Fibroblast of skin of abdomen (primary cell): ENCODE measurements around the gene TMEM185A.
"Not testable (repeated sequence)": the region's sequence is repeated elsewhere in the genome, so short reads cannot be mapped to it uniquely, and the experiment has no call there.

Source experiments
- DNase-seq: peaks from one replicate; pipeline ENCODE4 v3.0.0-alpha.2; 2013

TMEM185A gene

DNA sequence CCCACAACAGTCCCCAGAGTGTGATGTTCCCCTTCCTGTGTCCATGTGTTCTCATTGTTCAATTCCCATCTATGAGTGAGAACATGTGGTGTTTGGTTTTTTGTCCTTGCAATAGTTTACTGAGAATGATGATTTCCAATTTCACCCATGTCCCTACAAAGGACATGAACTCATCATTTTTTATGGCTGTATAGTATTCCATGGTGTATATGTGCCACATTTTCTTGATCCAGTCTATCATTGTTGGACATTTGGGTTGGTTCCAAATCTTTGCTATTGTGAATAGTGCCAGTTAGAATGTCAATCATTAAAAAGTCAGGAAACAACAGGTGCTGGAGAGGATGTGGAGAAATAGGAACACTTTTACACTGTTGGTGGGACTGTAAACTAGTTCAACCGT is 11.9 kb downstream of the TMEM185A start:
- not testable (repeated sequence) for DNase-seq

DNA sequence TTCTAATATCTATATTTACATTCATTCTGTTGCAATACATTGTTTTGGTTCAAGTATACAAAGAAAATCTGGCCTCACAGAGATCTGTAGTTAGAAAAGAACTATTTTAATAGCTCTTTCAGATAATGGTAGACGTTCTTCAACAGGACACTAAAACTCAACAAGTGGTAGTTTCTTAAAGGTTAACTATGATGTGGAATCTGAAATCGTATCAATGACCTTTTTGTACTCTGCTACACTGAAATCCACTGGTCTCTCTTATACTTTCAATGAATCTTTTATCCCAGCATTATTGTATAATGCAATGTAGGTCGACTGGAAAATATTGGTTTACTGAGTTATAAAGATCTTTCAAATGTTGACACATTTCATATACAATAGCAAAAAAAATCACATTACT is 12.7 kb downstream of the TMEM185A start:
- DNase-seq = no peak

- DNase-seq = no peak
Observed at GRCh38 chrX:149611623-149612175, 19.9 kb downstream of the TMEM185A start.

DNA sequence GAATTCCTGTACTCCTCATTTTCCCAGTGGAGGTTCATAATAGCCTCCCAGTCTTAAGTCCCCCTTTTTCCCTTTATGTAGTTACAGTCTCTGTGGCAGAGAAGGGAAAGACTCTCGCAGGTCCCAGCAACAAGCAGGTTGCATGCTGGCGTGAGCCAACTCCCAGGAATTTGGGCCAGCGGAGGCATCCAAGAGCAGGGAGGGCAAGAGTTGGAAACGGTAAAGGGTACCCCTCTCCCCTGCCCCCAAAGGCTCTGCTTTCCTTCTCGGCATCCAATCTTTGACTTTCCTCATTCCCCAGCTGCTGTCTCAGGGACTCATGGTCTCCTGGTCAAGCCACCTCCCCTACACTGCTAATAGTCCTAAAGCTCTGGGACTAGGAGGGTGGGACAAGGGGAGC is 21.1 kb downstream of the TMEM185A start:
- DNase-seq = no peak

DNA sequence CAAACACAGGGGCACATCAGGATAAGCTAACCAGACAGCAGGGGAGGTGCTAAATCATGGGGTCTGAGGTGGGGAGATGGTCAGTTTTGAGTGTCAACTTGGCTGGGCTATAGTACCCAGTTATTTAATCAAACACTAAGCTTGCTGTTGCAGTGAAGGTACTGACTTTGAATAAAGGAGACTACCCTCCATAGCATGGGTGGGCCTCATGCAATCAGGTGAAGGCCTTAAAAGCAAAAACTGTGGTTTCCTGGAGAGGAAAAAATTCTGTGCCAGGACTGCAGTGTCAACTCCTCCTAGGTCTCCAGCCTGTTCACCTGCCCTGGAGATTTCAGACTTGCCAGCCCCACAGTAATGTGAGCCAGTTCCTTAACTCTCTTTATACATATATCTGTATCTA is 23.9 kb downstream of the TMEM185A start:
- DNase-seq = no peak

- DNase-seq = not testable (repeated sequence)
Observed at GRCh38 chrX:149605248-149605885, 26.2 kb downstream of the TMEM185A start.

DNA sequence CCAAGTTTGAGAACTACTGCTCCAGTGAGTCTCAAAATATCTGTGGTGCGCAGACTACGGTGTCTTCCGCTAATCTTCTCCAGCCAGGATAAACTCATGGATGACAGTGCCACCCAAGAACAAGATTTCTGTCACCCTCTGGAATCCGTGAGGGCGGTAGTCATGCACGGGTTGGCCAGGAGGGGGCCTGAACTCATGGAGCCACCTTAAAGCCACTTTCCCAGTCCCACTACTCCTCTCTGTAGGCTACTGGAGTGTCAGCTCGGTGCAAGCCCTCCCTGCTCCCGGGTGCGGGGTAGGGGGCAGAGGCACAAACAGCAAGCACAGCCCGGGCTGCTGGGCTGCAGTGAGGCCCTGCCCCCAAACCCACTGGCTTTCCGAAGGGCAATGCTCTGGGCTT is 33.0 kb downstream of the TMEM185A start:
- DNase-seq = not testable (repeated sequence)

DNA sequence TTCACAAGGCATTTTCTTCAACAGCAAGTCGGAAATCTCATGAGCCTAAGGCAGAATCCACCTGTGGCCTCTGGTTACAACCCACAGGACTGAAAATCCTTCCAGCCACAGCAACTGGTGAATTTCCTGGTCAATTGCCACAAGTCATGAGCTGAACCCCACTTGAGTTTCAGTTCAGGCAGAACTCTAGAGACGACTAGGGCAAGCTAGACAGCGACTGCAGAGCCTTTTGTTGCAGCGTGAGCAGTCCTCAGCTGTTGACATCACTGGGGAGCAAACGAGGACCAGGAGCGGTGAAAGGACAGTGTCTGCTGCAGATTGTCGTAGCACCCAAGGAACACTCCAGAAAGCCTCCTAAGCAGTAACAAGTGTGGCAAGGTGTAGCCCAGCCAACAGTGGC is 35.6 kb downstream of the TMEM185A start:
- not testable (repeated sequence) for DNase-seq

DNA sequence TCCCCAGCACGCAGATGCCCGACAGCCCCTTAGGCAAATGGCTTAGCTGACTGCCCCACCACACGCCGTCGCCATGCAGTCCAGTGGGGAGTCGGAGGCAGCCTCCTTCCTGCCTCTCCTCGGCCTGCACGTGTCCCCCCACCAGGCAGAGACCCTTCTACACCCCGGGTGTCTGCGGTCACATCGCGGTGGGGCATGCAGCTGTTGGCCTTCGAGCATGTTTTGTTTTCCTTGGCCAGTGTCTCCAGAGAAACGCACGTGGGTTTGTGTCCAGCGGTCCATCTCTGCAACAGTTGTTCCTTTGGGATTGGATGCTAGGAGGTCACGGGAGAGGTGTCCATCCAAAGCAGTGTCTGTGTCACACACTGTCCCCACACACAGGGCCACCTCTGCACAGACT is 36.4 kb downstream of the TMEM185A start, which contains the start of gene HSFX2:
HSFX2 (minus strand) TSS at position 101 of the 400 bp plus-strand sequence. CDS start 614 bp downstream, outside the sequence.
- not testable (repeated sequence) for DNase-seq

- DNase-seq = not testable (repeated sequence)
Observed at GRCh38 chrX:149590993-149591392, 40.6 kb downstream of the TMEM185A start.

GRCh38 chrX:149587359-149587758 is 44.2 kb downstream of the TMEM185A start, which contains the start of gene MAGEA9B:
TSS of gene MAGEA9B (minus strand) at chrX:149587459. CDS start at chrX:149583179, 4,280 bp downstream.
- DNase-seq = not testable (repeated sequence)

DNA sequence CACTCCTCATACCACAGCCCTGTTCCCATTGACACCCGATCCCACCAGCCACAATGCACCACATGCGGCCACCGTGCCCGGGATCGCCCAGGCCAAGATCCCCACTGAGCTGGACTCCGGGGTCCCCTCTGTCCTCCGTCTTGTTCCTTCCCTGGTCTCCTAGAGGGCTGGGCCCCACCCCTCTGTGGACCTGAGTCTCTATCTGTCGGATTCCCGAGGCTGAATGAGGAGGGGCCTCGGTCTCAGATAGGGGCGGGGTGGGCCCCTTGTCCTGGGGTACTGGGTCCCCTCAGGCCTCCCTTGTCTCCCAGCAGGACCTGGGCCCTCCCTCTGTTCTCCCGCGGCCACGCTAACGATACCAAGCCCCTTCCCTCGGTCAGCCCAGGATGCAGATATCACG is 46.0 kb downstream of the TMEM185A start:
- not testable (repeated sequence) for DNase-seq

GRCh38 chrX:149573456-149573855 is 58.1 kb downstream of the TMEM185A start:
- DNase-seq = not testable (repeated sequence)

DNA sequence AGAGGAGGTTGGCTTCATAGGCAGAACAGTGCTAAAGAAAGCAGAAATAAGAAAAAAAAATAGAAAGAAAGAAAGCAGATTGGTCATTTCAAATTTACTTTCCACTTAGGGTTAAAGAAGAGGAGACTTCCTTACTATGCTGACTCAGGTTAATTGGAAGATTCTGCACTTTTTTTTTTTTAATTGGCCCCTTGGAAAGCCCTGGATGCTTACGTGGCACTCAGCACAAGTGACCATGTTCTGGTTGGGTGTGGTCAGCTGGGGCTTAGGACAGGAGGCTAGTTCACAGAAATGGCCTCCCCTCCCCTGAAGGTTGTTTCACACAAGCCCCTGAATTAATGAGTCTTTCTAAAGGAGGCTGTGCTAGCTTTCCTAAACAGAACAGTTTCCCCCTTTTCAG is 58.8 kb downstream of the TMEM185A start:
- no peak for DNase-seq

DNA sequence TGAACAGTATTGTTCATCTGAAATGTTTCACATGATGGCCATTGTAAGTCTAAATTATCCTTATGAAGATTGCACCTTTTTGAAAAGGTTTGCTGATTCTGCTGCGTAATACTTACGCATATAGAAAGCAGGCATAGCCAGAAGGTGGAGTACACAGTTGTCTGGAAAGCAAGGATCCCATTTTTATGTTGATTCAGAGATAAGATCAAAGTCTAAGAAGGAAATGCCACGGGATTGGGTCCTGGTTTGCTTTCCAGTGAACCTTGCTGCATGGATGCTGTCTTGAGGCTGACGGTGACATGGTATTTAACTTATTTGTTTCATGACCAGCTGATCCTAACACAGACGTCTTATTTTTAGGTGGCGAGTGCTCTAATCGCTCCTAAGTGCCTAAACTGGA is 59.8 kb downstream of the TMEM185A start:
- DNase-seq = no peak

- peak; percentile 12 for DNase-seq
Observed at GRCh38 chrX:149570668-149571067, 60.9 kb downstream of the TMEM185A start.

- no peak for DNase-seq
Observed at GRCh38 chrX:149569770-149570169, 61.8 kb downstream of the TMEM185A start.

- no peak for DNase-seq
Observed at GRCh38 chrX:149568701-149569296, 62.8 kb downstream of the TMEM185A start.

DNA sequence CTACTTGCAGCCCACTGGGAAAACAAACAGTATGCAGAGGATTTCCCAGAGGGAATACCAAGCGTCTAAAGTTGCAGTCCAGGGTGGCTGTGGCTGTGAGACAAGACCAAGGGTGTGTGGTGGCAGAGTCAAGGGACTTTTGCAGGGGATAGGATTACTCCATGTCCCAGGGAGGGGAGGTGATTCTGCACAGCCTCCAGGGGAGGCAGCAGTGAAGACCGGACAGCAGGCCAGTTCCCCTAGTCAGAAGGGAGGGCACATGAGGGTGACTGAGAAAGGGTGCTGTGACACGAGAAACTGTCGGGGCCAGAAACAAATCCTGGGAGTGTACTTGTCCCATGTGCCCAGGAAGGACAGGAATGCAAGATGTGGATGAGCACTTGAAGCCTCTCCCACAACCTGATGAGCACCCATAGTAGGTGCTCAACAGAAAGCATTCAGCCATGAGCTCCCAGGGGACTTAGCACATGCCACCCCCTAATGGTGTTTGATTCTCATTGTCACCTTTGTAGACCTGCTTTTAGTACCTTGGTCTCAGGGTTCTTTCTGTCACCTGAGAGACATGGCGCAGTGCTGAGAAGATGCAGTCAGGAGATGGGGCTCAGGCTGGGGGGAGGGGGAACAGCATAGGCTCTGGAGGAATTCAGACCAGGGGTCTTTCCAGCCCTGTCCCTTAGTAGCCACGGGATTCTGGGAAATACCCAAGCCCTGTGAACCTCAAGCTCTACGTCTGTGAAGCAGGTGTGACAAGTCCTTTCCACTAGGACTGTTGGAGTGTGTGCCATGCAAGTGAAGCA is 63.8 kb downstream of the TMEM185A start:
- no peak for DNase-seq

DNA sequence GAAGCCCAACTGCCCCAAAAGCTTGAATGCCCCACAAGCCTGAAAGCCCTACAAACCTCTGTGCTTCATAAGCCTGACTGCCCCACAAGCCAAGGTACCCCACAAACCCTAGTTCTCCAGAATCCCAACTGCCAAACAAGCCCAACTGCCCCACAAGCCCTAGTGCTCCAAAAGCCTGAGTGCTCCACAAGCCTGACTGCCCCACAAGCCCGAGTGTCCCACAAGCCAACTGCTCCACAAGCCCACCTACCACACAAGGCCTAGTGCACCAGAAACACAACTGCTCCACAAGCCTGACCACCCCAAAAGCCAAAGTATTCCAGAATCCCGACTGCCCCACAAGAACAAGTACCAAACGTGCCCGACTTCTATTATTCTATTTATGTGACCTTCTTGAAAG is 68.2 kb downstream of the TMEM185A start:
- no peak for DNase-seq

DNA sequence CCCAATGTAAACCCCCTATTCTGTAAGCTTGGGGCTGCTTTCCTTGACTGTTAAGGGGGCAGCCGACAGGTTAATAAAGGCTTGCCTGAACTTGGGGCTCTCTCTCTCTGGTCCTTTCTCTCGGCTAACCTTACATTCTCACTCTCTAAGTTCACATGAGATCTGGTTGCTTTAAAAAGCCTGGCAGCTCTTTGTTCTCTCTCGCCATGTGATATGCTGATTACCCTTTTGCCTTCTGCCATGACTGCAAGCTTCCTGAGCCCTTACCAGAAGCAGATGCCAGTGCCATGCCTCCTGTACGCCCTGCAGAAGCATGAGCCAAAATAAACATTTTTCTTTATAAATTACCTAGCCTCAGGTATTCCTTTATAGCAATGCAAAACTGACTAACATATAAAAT is 76.3 kb downstream of the TMEM185A start:
- DNase-seq = not testable (repeated sequence)

DNA sequence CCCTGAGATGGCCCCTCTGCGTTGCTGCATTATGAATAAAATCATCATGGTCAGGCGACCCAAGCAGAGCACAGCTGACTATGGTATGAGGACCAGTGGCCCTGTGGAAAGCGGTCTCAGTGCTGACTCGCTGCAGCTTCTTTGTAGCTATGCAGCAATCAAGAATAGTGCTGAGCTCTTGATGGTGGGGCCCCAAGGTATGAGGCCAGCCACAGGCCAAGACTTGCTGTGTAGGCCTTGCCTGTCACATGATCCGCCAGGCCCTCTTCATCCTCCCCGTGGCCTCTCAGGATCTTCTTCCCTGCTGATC is 79.7 kb downstream of the TMEM185A start:
- DNase-seq = not testable (repeated sequence)

DNA sequence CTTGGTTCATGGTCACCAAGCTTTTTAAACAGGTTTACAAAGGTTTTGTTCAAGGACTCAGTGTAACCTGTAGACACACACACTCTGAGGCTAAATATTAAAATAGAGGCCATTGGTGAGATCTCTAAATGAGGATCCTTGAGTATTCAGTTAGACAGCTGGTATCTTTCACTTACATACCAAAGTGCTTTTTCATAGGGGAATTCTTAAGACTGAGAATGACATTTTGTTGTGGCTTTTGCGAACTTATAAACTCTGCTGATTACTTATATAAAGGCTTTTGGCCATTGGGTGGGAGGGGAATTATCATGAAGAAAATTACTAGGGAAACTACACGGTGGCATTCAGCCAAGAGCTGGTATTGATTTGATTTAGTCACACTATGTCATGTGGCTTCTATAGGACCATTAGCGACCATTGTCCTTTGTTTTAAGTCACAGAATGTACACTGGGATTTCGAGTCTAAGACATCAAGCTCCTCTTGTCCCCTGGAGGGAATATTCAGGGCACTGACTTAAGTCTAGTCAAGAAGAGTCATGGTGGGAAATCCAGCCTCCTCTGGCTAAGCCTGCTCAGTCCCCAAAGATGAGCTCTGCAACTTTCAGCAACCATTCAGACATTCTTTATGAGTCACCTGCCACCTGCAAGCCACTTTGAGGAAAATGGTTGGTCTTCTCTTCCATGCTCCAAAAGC is 80.2 kb downstream of the TMEM185A start:
- not testable (repeated sequence) for DNase-seq
